ENCODE data around the gene PRXL2B.
"Not testable (repeated sequence)": the region's sequence is repeated elsewhere in the genome, so short reads cannot be mapped to it uniquely, and the experiment has no call there.

PRXL2B gene

GRCh38 chr1:2549367-2550029, 37.1 kb upstream of the PRXL2B start:
- H4K5ac ChIP-seq (ENCODE audit: low read length); H4K8ac ChIP-seq (ENCODE audit: low read depth, low read length); H3K23ac ChIP-seq (ENCODE audit: low read length); H3K9ac ChIP-seq (ENCODE audit: low read length); H3K36me3 ChIP-seq (ENCODE audit: control insufficient read depth, insufficient read depth, low read length); H3K79me1 ChIP-seq (ENCODE audit: low read length); H2BK5ac ChIP-seq (ENCODE audit: low read length); H3K27me3 ChIP-seq (ENCODE audit: insufficient read depth, low read length, poor library complexity); H3K4me2 ChIP-seq (ENCODE audit: low read length); H3K18ac ChIP-seq (ENCODE audit: low read length); DNase-seq; H3K4me3 ChIP-seq (ENCODE audit: low read length); H2BK15ac ChIP-seq (replicated peaks; ENCODE audit: low read depth); H3K4ac ChIP-seq (ENCODE audit: low read depth, low read length); H3K79me2 ChIP-seq (ENCODE audit: control insufficient read depth, insufficient read depth, low read length); H3K27ac ChIP-seq (ENCODE audit: low read depth, low read length); H3K4me1 ChIP-seq (ENCODE audit: control insufficient read depth, low read depth, low read length); H3K56ac ChIP-seq (ENCODE audit: low read length); H2AK5ac ChIP-seq (ENCODE audit: low read length); H2BK120ac ChIP-seq (ENCODE audit: low read depth, low read length): not testable (repeated sequence)
- no CpG with 5 or more reads among the region's 28 CpGs for WGBS (ENCODE audit: extremely low coverage, insufficient coverage, low lambda C conversion rate)

GRCh38 chr1:2550309-2550861, 36.2 kb upstream of the PRXL2B start:
- H4K5ac ChIP-seq (ENCODE audit: low read length); H3K27ac ChIP-seq (ENCODE audit: low read depth, low read length); H3K4ac ChIP-seq (ENCODE audit: low read depth, low read length); H3K4me1 ChIP-seq (ENCODE audit: control insufficient read depth, low read depth, low read length); H3K56ac ChIP-seq (ENCODE audit: low read length); H2BK5ac ChIP-seq (ENCODE audit: low read length); H3K23ac ChIP-seq (ENCODE audit: low read length); H3K4me3 ChIP-seq (ENCODE audit: low read length); H2AK5ac ChIP-seq (ENCODE audit: low read length); H2BK120ac ChIP-seq (ENCODE audit: low read depth, low read length); H3K79me2 ChIP-seq (ENCODE audit: control insufficient read depth, insufficient read depth, low read length); H3K4me2 ChIP-seq (ENCODE audit: low read length); DNase-seq; H3K27me3 ChIP-seq (ENCODE audit: insufficient read depth, low read length, poor library complexity); H4K8ac ChIP-seq (ENCODE audit: low read depth, low read length); H3K79me1 ChIP-seq (ENCODE audit: low read length); H2BK15ac ChIP-seq (replicated peaks; ENCODE audit: low read depth); H3K36me3 ChIP-seq (ENCODE audit: control insufficient read depth, insufficient read depth, low read length); H3K18ac ChIP-seq (ENCODE audit: low read length); H3K9ac ChIP-seq (ENCODE audit: low read length): not testable (repeated sequence)
- no CpG with 5 or more reads among the region's 12 CpGs for WGBS (ENCODE audit: extremely low coverage, insufficient coverage, low lambda C conversion rate)

GRCh38 chr1:2551544-2551943, 35.0 kb upstream of the PRXL2B start:
- H3K4me3 ChIP-seq (ENCODE audit: low read length); H3K27me3 ChIP-seq (ENCODE audit: insufficient read depth, low read length, poor library complexity); H3K4ac ChIP-seq (ENCODE audit: low read depth, low read length); H3K36me3 ChIP-seq (ENCODE audit: control insufficient read depth, insufficient read depth, low read length); H3K4me2 ChIP-seq (ENCODE audit: low read length); H2BK15ac ChIP-seq (replicated peaks; ENCODE audit: low read depth); H2BK120ac ChIP-seq (ENCODE audit: low read depth, low read length); H3K23ac ChIP-seq (ENCODE audit: low read length); H4K5ac ChIP-seq (ENCODE audit: low read length); H2BK5ac ChIP-seq (ENCODE audit: low read length); H3K56ac ChIP-seq (ENCODE audit: low read length); H3K79me1 ChIP-seq (ENCODE audit: low read length); H3K27ac ChIP-seq (ENCODE audit: low read depth, low read length); DNase-seq; H3K9ac ChIP-seq (ENCODE audit: low read length); H3K79me2 ChIP-seq (ENCODE audit: control insufficient read depth, insufficient read depth, low read length); H2AK5ac ChIP-seq (ENCODE audit: low read length); H3K18ac ChIP-seq (ENCODE audit: low read length); H4K8ac ChIP-seq (ENCODE audit: low read depth, low read length); H3K4me1 ChIP-seq (ENCODE audit: control insufficient read depth, low read depth, low read length): not testable (repeated sequence)
- WGBS (ENCODE audit: extremely low coverage, insufficient coverage, low lambda C conversion rate) = no CpG with 5 or more reads among the region's 9 CpGs

GRCh38 chr1:2552189-2552588, 34.4 kb upstream of the PRXL2B start:
- H3K23ac ChIP-seq (ENCODE audit: low read length) = no peak overlapping the region
- no peak overlapping the region for H3K9ac ChIP-seq (ENCODE audit: low read length)
- no peak overlapping the region for H4K5ac ChIP-seq (ENCODE audit: low read length)
- no peaks in the 10 kb centered on the region for H3K79me1 ChIP-seq (ENCODE audit: low read length)
- H3K18ac ChIP-seq (ENCODE audit: low read length) = no peak overlapping the region
- H3K36me3 ChIP-seq (ENCODE audit: control insufficient read depth, insufficient read depth, low read length) = no peaks in the 10 kb centered on the region
- H2BK120ac ChIP-seq (ENCODE audit: low read depth, low read length) = no peak overlapping the region
- no peak overlapping the region for H3K4me2 ChIP-seq (ENCODE audit: low read length)
- no peak overlapping the region for H3K27ac ChIP-seq (ENCODE audit: low read depth, low read length)
- H2BK15ac ChIP-seq (replicated peaks; ENCODE audit: low read depth) = no peak overlapping the region
- H3K4me3 ChIP-seq (ENCODE audit: low read length) = no peak overlapping the region
- H3K4me1 ChIP-seq (ENCODE audit: control insufficient read depth, low read depth, low read length) = no peaks in the 10 kb centered on the region
- no peak overlapping the region for H3K4ac ChIP-seq (ENCODE audit: low read depth, low read length)
- no peak overlapping the region for H3K56ac ChIP-seq (ENCODE audit: low read length)
- no peak overlapping the region for H2AK5ac ChIP-seq (ENCODE audit: low read length)
- no peak overlapping the region for H2BK5ac ChIP-seq (ENCODE audit: low read length)
- no CpG with 5 or more reads among the region's 26 CpGs for WGBS (ENCODE audit: extremely low coverage, insufficient coverage, low lambda C conversion rate)
- H4K8ac ChIP-seq (ENCODE audit: low read depth, low read length) = no peak overlapping the region
- no peaks in the 10 kb centered on the region for H3K27me3 ChIP-seq (ENCODE audit: insufficient read depth, low read length, poor library complexity)
- DNase-seq = no peak
- H3K79me2 ChIP-seq (ENCODE audit: control insufficient read depth, insufficient read depth, low read length) = no peaks in the 10 kb centered on the region

- not testable (repeated sequence) for H3K9ac ChIP-seq (ENCODE audit: low read length); DNase-seq; H3K4ac ChIP-seq (ENCODE audit: low read depth, low read length); H2BK120ac ChIP-seq (ENCODE audit: low read depth, low read length); H3K27ac ChIP-seq (ENCODE audit: low read depth, low read length); H4K5ac ChIP-seq (ENCODE audit: low read length); H3K56ac ChIP-seq (ENCODE audit: low read length); H2BK5ac ChIP-seq (ENCODE audit: low read length); H3K79me2 ChIP-seq (ENCODE audit: control insufficient read depth, insufficient read depth, low read length); H2AK5ac ChIP-seq (ENCODE audit: low read length); H3K23ac ChIP-seq (ENCODE audit: low read length); H3K36me3 ChIP-seq (ENCODE audit: control insufficient read depth, insufficient read depth, low read length); H3K4me3 ChIP-seq (ENCODE audit: low read length); H3K4me1 ChIP-seq (ENCODE audit: control insufficient read depth, low read depth, low read length); H3K4me2 ChIP-seq (ENCODE audit: low read length); H2BK15ac ChIP-seq (replicated peaks; ENCODE audit: low read depth); H3K18ac ChIP-seq (ENCODE audit: low read length); H4K8ac ChIP-seq (ENCODE audit: low read depth, low read length); H3K79me1 ChIP-seq (ENCODE audit: low read length); H3K27me3 ChIP-seq (ENCODE audit: insufficient read depth, low read length, poor library complexity)
- WGBS (ENCODE audit: extremely low coverage, insufficient coverage, low lambda C conversion rate) = no CpG with 5 or more reads among the region's 9 CpGs
These were observed 33.5 kb upstream of the PRXL2B start for GRCh38 chr1:2553076-2553475.
